Fibroblast of lung (primary cell): ENCODE measurements around the gene SLAMF8. TPM values are rescaled to one million over a fixed set of nuclear protein-coding genes. Genes with fewer than 3 reads are reported as not detected.

Source experiments
- DNase-seq, 2 donors: peaks; one replicate each; pipeline versions ENCODE4 v3.0.0 to v3.0.0-alpha.2; 2010; ENCODE audit warnings: low read depth in 2 of 2
- H2AFZ ChIP-seq: 2 replicates; pipeline ENCODE4 v1.5.1; 2012; ENCODE audit warnings: low read length, control low read depth, inconsistent platforms
- H3K27ac ChIP-seq: 2 replicates; pipeline ENCODE4 v1.5.1; 2011; ENCODE audit warnings: low read length, control low read depth; ENCODE audit not compliant: insufficient read depth
- H3K27me3 ChIP-seq: 2 replicates; pipeline ENCODE4 v1.5.1; 2011; ENCODE audit warnings: mild to moderate bottlenecking, low read length; ENCODE audit not compliant: control insufficient read depth, insufficient read depth
- H3K36me3 ChIP-seq: 2 replicates; pipeline ENCODE4 v1.5.1; 2011; ENCODE audit warnings: low read length; ENCODE audit not compliant: control insufficient read depth, insufficient read depth
- H3K4me1 ChIP-seq: 2 replicates; pipeline ENCODE4 v1.5.1; 2011; ENCODE audit warnings: low read length; ENCODE audit not compliant: control insufficient read depth, insufficient read depth; ENCODE audit errors: extremely low read depth
- H3K4me2 ChIP-seq: 2 replicates; pipeline ENCODE4 v1.5.1; 2011; ENCODE audit warnings: low read length, control low read depth; ENCODE audit not compliant: insufficient read depth; ENCODE audit errors: extremely low read depth
- H3K4me3 ChIP-seq, 4 experiments: fragments of 200-600 bp in 1 of 4; sonication (generic) in 1 of 4; replicated peaks in 1 of 4; 2 replicates each; pipeline ENCODE4 v1.5.1; 2011 to 2016; ENCODE audit warnings: low read length in 4 of 4, low read depth in 3 of 4, mild to moderate bottlenecking in 3 of 4, control low read depth in 2 of 4, inconsistent platforms in 1 of 4, mixed read lengths in 1 of 4; ENCODE audit not compliant: insufficient read depth in 1 of 4; ENCODE audit errors: control extremely low read depth in 1 of 4
- H3K79me2 ChIP-seq: 2 replicates; pipeline ENCODE4 v1.5.1; 2012; ENCODE audit warnings: mild to moderate bottlenecking, low read length, inconsistent platforms; ENCODE audit not compliant: control insufficient read depth, insufficient read depth
- H3K9ac ChIP-seq: 2 replicates; pipeline ENCODE4 v1.5.1; 2011; ENCODE audit warnings: mild to moderate bottlenecking, low read length, control low read depth; ENCODE audit not compliant: insufficient read depth
- H3K9me3 ChIP-seq: 2 replicates; pipeline ENCODE4 v1.5.1; 2012; ENCODE audit warnings: low read depth, low read length; ENCODE audit not compliant: control insufficient read depth, insufficient read depth
- H4K20me1 ChIP-seq: 2 replicates; pipeline ENCODE4 v1.5.1; 2011; ENCODE audit warnings: low read length; ENCODE audit not compliant: control insufficient read depth, insufficient read depth; ENCODE audit errors: extremely low read depth
- CTCF ChIP-seq, 2 donors: IDR thresholded peaks in 1 of 2; conservative IDR thresholded peaks in 1 of 2; 1 replicate in 1 of 2; 2 replicates in 1 of 2; pipeline ENCODE4 v1.5.1; 2011 to 2012; ENCODE audit warnings: low read length in 2 of 2, control low read depth in 1 of 2, inconsistent platforms in 1 of 2, low read depth in 1 of 2, mild to moderate bottlenecking in 1 of 2
- EZH2 ChIP-seq: IDR thresholded peaks from 2 replicates; pipeline ENCODE4 v1.5.1; 2012; ENCODE audit warnings: low read length, control low read depth, mild to moderate bottlenecking; ENCODE audit errors: missing control alignments
- polyA minus RNA-seq: library from RNA; depleted of rRNA, polyadenylated mRNA; stranded (reverse); fragments of >200 nt; gene quantifications from 2 replicates; pipeline ENCODE4 v1.2.3, GENCODE V29; 2011; ENCODE audit warnings: low replicate concordance
- polyA plus RNA-seq, 2 donors: library from polyadenylated mRNA; depleted of rRNA in 1 of 2; stranded (reverse) in 1 of 2; unstranded in 1 of 2; fragments of >200 nt; gene quantifications; 2 replicates each; pipeline ENCODE4 v1.2.1, GENCODE V29; 2011 to 2012; ENCODE audit warnings: missing spikeins in 1 of 2
- total RNA-seq: library from RNA; depleted of rRNA; stranded (reverse); fragments of >200 nt; gene quantifications from 2 replicates; pipeline ENCODE4 v1.2.1, GENCODE V29; 2014

Gene SLAMF8
- total RNA-seq (under 0.01 TPM in 1 of 2 replicates, not detected in the other), polyA plus RNA-seq (0.02 TPM in 1 of 2 replicates, not detected in the other), polyA minus RNA-seq (not detected in 2 replicates)
- polyA plus RNA-seq (2012), result not detected in 2 replicates

DNA sequence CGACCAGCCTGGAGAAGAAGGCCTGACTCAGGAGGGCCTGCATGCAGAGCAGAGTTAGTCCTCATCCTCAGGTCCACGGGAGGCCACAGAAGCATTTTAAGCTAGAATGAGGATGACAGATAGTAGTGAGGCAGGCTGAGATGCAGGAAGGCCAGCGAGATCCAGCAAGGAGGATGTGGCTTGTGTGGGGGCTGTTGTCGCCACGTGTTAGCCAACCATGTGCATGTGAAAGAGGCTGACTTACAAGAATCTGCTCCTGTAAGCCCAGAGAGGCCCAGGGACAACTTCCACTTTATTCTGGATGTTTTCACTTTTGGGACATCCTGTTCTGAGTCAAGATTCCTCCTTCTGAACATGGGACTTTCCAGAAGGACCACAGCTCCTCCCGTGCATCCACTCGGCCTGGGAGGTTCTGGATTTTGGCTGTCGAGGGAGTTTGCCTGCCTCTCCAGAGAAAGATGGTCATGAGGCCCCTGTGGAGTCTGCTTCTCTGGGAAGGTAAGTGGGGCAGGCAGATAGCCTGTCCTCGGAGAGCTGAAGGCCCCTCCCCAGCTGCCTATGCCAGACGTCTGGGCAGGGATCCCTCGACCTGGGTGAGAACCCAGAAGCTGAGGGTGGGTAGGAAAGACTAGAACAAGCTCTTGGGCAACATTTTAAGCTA lies at the start of gene SLAMF8:
Gene SLAMF8, plus strand, starts transcription at position 433 of the 661 bp plus-strand sequence. Its CDS starts 26 bp downstream, at position 459.
- Histone ChIP-seq H3K4me3 (no peak within 1 kb of the TSS), H3K79me2 (no peaks in the 10 kb centered on the region), H3K9me3 (no peaks in the 10 kb centered on the region), H2AFZ (no peak within 1 kb of the TSS), H4K20me1 (no peaks in the 10 kb centered on the region), H3K27me3 (peaks cover 15% of the 10 kb centered on the region), H3K36me3 (no peaks in the 10 kb centered on the region), H3K4me1 (peaks cover 2% of the 10 kb centered on the region), H3K27ac (no peak within 1 kb of the TSS), H3K4me2 (no peak within 1 kb of the TSS), H3K9ac (no peak within 1 kb of the TSS)
- TF ChIP-seq CTCF (conservative IDR thresholded peaks at IDR 0.05 in 1 of 2, IDR thresholded peaks at IDR 0.05 in 1 of 2; ENCODE audit: low read depth in 1 of 2, low read length in 2 of 2) (no peak), EZH2 (no peak)
- DNase-seq, result no peak

DNA sequence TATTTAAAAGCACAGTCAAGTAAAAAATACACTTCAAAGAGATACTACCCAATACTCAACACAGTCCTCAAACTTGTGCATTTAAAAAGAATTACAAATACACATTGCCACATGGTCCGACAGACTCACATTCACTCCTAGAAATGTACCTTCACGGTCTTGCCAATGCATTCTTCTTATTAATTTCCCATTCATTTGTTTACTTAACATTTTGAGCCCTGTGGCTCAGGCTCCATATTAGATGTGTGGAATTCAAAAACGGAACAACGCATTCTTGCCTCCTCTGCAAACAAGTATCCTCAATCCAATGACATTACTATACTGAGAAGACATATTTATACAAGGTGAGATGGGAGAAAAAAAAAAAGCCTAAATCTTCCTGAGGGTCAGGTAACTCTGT lies 48.4 kb upstream of the SLAMF8 start:
- DNase-seq, result no peak
- Histone ChIP-seq H3K4me2 (no peak overlapping the region), H3K27me3 (no peaks in the 10 kb centered on the region), H3K4me3 (no peak overlapping the region), H3K36me3 (no peaks in the 10 kb centered on the region), H3K4me1 (no peaks in the 10 kb centered on the region), H3K27ac (no peak overlapping the region), H3K79me2 (no peaks in the 10 kb centered on the region), H4K20me1 (no peaks in the 10 kb centered on the region), H2AFZ (no peak overlapping the region), H3K9ac (no peak overlapping the region), H3K9me3 (no peaks in the 10 kb centered on the region)
- no peak for TF ChIP-seq EZH2

DNA sequence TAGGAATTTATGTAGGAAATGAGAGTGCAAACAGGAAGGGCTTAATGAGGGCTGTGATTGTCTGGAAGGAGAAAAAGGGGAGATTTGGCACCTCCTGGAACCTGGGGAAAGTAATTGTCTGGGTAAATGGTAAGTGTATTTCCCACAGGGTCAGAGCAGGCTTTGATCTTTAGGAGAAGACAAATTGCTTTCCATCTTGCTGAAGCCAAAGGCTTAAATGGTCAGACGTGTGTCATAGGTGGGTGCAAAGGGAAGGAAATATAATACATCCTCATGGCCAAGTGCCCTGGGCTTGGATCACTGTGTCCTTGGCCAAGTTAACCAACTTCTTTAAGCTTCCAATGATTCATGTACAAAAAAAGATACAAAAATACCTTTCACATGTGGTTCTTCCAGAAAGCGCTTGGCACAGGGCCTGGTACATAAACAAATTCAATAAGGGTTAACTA lies 47.2 kb upstream of the SLAMF8 start:
- H4K20me1 ChIP-seq, result no peaks in the 10 kb centered on the region
- no peaks in the 10 kb centered on the region for H3K4me1 ChIP-seq
- H3K27me3 ChIP-seq, result no peaks in the 10 kb centered on the region
- no peaks in the 10 kb centered on the region for H3K9me3 ChIP-seq
- H3K4me3 ChIP-seq, result no peak overlapping the region
- TF ChIP-seq EZH2 (no peak), CTCF (conservative IDR thresholded peaks at IDR 0.05 in 1 of 2, IDR thresholded peaks at IDR 0.05 in 1 of 2; ENCODE audit: low read depth in 1 of 2, low read length in 2 of 2) (no peak)
- no peaks in the 10 kb centered on the region for H3K79me2 ChIP-seq
- DNase-seq, result peak; percentile 78 to 92
- no peak overlapping the region for H2AFZ ChIP-seq
- no peak overlapping the region for H3K27ac ChIP-seq
- H3K9ac ChIP-seq, result no peak overlapping the region
- no peak overlapping the region for H3K4me2 ChIP-seq
- H3K36me3 ChIP-seq, result no peaks in the 10 kb centered on the region
